Natural killer cell (primary cell): Measurements from ENCODE around the gene PREPL. TPM values are rescaled to one million over a fixed set of nuclear protein-coding genes. Genes with fewer than 3 reads are reported as not detected.

ENCODE experiments used
- ATAC-seq, 3 donors: fragments of 150-1000 bp in 2 of 3; fragments of 200-7000 bp in 1 of 3; cut with Tn5 transposase; 1 replicate in 1 of 3; 2 replicates in 2 of 3; pipeline ENCODE4 v1.10.0; 2021; ENCODE audit warnings: mild to moderate bottlenecking in 2 of 3, moderate library complexity in 2 of 3
- DNase-seq, 2 donors: peaks; one replicate each; pipeline versions ENCODE4 v3.0.0 to v3.0.0-alpha.2; 2013 to 2021; ENCODE audit warnings: mixed read lengths in 1 of 2
- H3K27ac ChIP-seq: one replicate; pipeline ENCODE4 v1.5.1; 2013; ENCODE audit warnings: mild to moderate bottlenecking, low read length
- H3K27me3 ChIP-seq: one replicate; pipeline ENCODE4 v1.6.1; 2013; ENCODE audit warnings: low read length; ENCODE audit not compliant: control insufficient read depth, insufficient read depth
- H3K36me3 ChIP-seq: one replicate; pipeline ENCODE4 v1.6.1; 2013; ENCODE audit warnings: low read length; ENCODE audit not compliant: control insufficient read depth, insufficient read depth
- H3K4me1 ChIP-seq: one replicate; pipeline ENCODE4 v1.6.1; 2013; ENCODE audit warnings: low read length; ENCODE audit not compliant: control insufficient read depth, insufficient read depth
- H3K4me3 ChIP-seq: one replicate; pipeline ENCODE4 v1.5.1; 2013; ENCODE audit warnings: low read length
- H3K9me3 ChIP-seq: one replicate; pipeline ENCODE4 v1.6.1; 2013; ENCODE audit warnings: low read length; ENCODE audit not compliant: control insufficient read depth, insufficient read depth
- H3K27ac Mint-ChIP-seq, 2 donors: one replicate each; pipeline ENCODE4 v1.8.0; 2022; ENCODE audit warnings: mild to moderate bottlenecking in 2 of 2, mixed read lengths in 2 of 2, moderate library complexity in 1 of 2
- H3K27me3 Mint-ChIP-seq, 2 donors: one replicate each; pipeline ENCODE4 v1.8.0; 2022; ENCODE audit warnings: low read depth in 2 of 2, mixed read lengths in 2 of 2
- H3K36me3 Mint-ChIP-seq: one replicate; pipeline ENCODE4 v1.8.0; 2022; ENCODE audit warnings: mixed read lengths
- H3K4me1 Mint-ChIP-seq, 2 donors: one replicate each; pipeline ENCODE4 v1.8.0; 2022; ENCODE audit warnings: mixed read lengths in 2 of 2
- H3K4me3 Mint-ChIP-seq: one replicate; pipeline ENCODE4 v1.8.0; 2022; ENCODE audit warnings: mild to moderate bottlenecking, moderate library complexity, mixed read lengths
- H3K9me3 Mint-ChIP-seq, 2 donors: one replicate each; pipeline ENCODE4 v1.8.0; 2022; ENCODE audit warnings: mixed read lengths in 2 of 2
- CTCF ChIP-seq: fragments of 200-600 bp; IDR thresholded peaks from one replicate; pipeline ENCODE4 v1.8.0; 2022; ENCODE audit warnings: antibody characterized with exemption
- WGBS: methylation state at CpG from one replicate; pipeline ENCODE4 v1.1.7; 2013; ENCODE audit warnings: missing lambda C conversion rate; ENCODE audit not compliant: insufficient coverage; 5-methylcytosine and 5-hydroxymethylcytosine counted together
- intact Hi-C: fragments of 100-400 bp; cut with micrococcal nuclease; formaldehyde crosslinking; loops from one replicate; pipeline ENCODE4 v1.14.2; 2022
- total RNA-seq, 4 donors: library from RNA; stranded (reverse); fragments of 120-200 nt in 1 of 4; gene quantifications; one replicate each; pipeline versions ENCODE4 v1.2.3 to v1.2.4, GENCODE V29; 2013 to 2022

Gene PREPL
- total RNA-seq, 3 donors from 2014 or later (not counting 1 experiment from before 2014, with no cell fraction given), result 17.2 to 23.2 (median 18.4) TPM

- H3K9me3 ChIP-seq, result no peaks in the 10 kb centered on the region
- H3K27ac ChIP-seq, result no peak overlapping the region
- H3K4me3 ChIP-seq, result no peak overlapping the region
- 94% methylated on average over 1 of the region's 2 CpGs for WGBS
- H3K4me1 ChIP-seq, result no peaks in the 10 kb centered on the region
- H3K4me1 Mint-ChIP-seq, result peaks cover 4 to 5% of the 10 kb centered on the region in 2 donors
- H3K27ac Mint-ChIP-seq, result no peak overlapping the region
- ATAC-seq (no peak), DNase-seq (no peak)
- no peak overlapping the region for H3K4me3 Mint-ChIP-seq
- intact Hi-C loops, result no loop called here
- no peaks in the 10 kb centered on the region for H3K36me3 Mint-ChIP-seq
- no peak for TF ChIP-seq CTCF
- H3K36me3 ChIP-seq, result no peaks in the 10 kb centered on the region
- no peaks in the 10 kb centered on the region for H3K9me3 Mint-ChIP-seq
- H3K27me3 Mint-ChIP-seq, result no peaks in the 10 kb centered on the region
- no peaks in the 10 kb centered on the region for H3K27me3 ChIP-seq
Measured at GRCh38 chr2:44377486-44377885, 16.2 kb upstream of the PREPL start.

GRCh38 chr2:44372246-44372645 lies 11.0 kb upstream of the PREPL start:
- ATAC-seq, result no peak
- WGBS, result 94% methylated on average over 3 of the region's 3 CpGs
- no peaks in the 10 kb centered on the region for H3K4me1 ChIP-seq

GRCh38 chr2:44371445-44371844 lies 10.2 kb upstream of the PREPL start:
- DNase-seq, result no peak
- Mint-ChIP-seq H3K4me1 (no peaks in the 10 kb centered on the region), H3K9me3 (no peaks in the 10 kb centered on the region), H3K36me3 (no peaks in the 10 kb centered on the region), H3K4me3 (no peak overlapping the region), H3K27ac (no peak overlapping the region), H3K27me3 (no peaks in the 10 kb centered on the region)
- no peaks in the 10 kb centered on the region for H3K9me3 ChIP-seq
- no peak for TF ChIP-seq CTCF
- H3K4me3 ChIP-seq, result no peak overlapping the region
- ATAC-seq, result no peak
- intact Hi-C loops, result no loop called here
- H3K4me1 ChIP-seq, result no peaks in the 10 kb centered on the region
- H3K27me3 ChIP-seq, result no peaks in the 10 kb centered on the region
- no peak overlapping the region for H3K27ac ChIP-seq
- no peaks in the 10 kb centered on the region for H3K36me3 ChIP-seq

More at GRCh38 chr2:44372246-44372645, 11.0 kb upstream of the PREPL start:
- Histone ChIP-seq H3K27ac (no peak overlapping the region), H3K9me3 (no peaks in the 10 kb centered on the region), H3K27me3 (no peaks in the 10 kb centered on the region), H3K36me3 (no peaks in the 10 kb centered on the region), H3K4me3 (no peak overlapping the region)
- TF ChIP-seq CTCF, result no peak
- H3K27me3 Mint-ChIP-seq, result no peaks in the 10 kb centered on the region
- H3K4me3 Mint-ChIP-seq, result no peak overlapping the region
- H3K9me3 Mint-ChIP-seq, result no peaks in the 10 kb centered on the region
- H3K4me1 Mint-ChIP-seq, result no peaks in the 10 kb centered on the region
- no peak overlapping the region for H3K27ac Mint-ChIP-seq
- no peaks in the 10 kb centered on the region for H3K36me3 Mint-ChIP-seq
- DNase-seq, result no peak
- intact Hi-C loops, result no loop called here

GRCh38 chr2:44369392-44369791 lies 8.1 kb upstream of the PREPL start:
- ATAC-seq, result no peak
- Mint-ChIP-seq H3K36me3 (no peaks in the 10 kb centered on the region), H3K27ac (no peak overlapping the region), H3K9me3 (no peaks in the 10 kb centered on the region), H3K27me3 (no peaks in the 10 kb centered on the region), H3K4me1 (peaks cover 0 to 5% of the 10 kb centered on the region in 2 donors), H3K4me3 (no peak overlapping the region)
- no peak overlapping the region for H3K4me3 ChIP-seq
- H3K27ac ChIP-seq, result no peak overlapping the region
- no peak for TF ChIP-seq CTCF
- H3K9me3 ChIP-seq, result no peaks in the 10 kb centered on the region
- no peak for DNase-seq
- H3K36me3 ChIP-seq, result no peaks in the 10 kb centered on the region
- no peaks in the 10 kb centered on the region for H3K27me3 ChIP-seq
- no peaks in the 10 kb centered on the region for H3K4me1 ChIP-seq
- intact Hi-C loops, result no loop called here
